Pancreas (tissue), 10 donors: ENCODE measurements around the gene DSCAML1. TPM values are rescaled to one million over a fixed set of nuclear protein-coding genes. Genes with fewer than 3 reads are reported as not detected.

Experiments
- ATAC-seq, 4 donors: fragments of 200-7000 bp; cut with Tn5 transposase; one replicate each; pipeline versions ENCODE4 v1.8.0 to v1.9.1; 2020; ENCODE audit warnings: mild to moderate bottlenecking in 4 of 4, moderate library complexity in 4 of 4
- DNase-seq, 6 donors: peaks; one replicate each; pipeline ENCODE4 v3.0.0-alpha.2; 2020
- FAIRE-seq: peaks from 2 replicates; lab custom pipeline; 2012; peaks lifted over from hg19 to GRCh38; lab: Jason Lieb, UNC
- H3K27ac ChIP-seq, 4 donors: fragments of 200-600 bp; sonication (generic); 1 replicate in 3 of 4; 2 replicates in 1 of 4; pipeline versions ENCODE4 v1.5.0 to v1.8.0; 2020
- H3K27me3 ChIP-seq, 4 donors: fragments of 200-600 bp; one replicate each; pipeline ENCODE4 v1.8.0; 2021
- H3K36me3 ChIP-seq, 3 donors: fragments of 200-600 bp; sonication (generic) in 1 of 3; one replicate each; pipeline versions ENCODE4 v1.5.0 to v1.8.0; 2020 to 2021
- H3K4me1 ChIP-seq, 3 donors: fragments of 200-600 bp; one replicate each; pipeline ENCODE4 v1.8.0; 2021
- H3K4me3 ChIP-seq, 4 donors: fragments of 200-600 bp; sonication (generic) in 2 of 4; one replicate each; pipeline versions ENCODE4 v1.5.0 to v1.8.0; 2020 to 2021
- H3K9me3 ChIP-seq, 4 donors: fragments of 200-600 bp; one replicate each; pipeline ENCODE4 v1.8.0; 2021
- CTCF ChIP-seq, 4 donors: fragments of 200-600 bp; sonication (generic) in 3 of 4; IDR thresholded peaks; one replicate each; pipeline versions ENCODE4 v1.5.0 to v1.8.0; 2021; ENCODE audit warnings: antibody characterized with exemption in 4 of 4
- WGBS, 2 donors: extraction: QIAGEN DNeasy Blood & Tissue Kit; methylation state at CpG; one replicate each; pipeline ENCODE4 v1.1.7; 2013; 5-methylcytosine and 5-hydroxymethylcytosine counted together
- intact Hi-C, 3 donors: fragments of 100-400 bp; cut with DNase I; formaldehyde crosslinking; loops; one replicate each; pipeline versions ENCODE4 v1.11.1 to v1.14.2; 2022
- polyA plus RNA-seq, 2 donors: library from polyadenylated mRNA; stranded (reverse); fragments of 200-250 nt; gene quantifications; one replicate each; pipeline ENCODE4 v1.2.3, GENCODE V29; 2013
- total RNA-seq, 6 donors: library from RNA; stranded (reverse); fragmentation: NEBNext Ultra II Directional in 4 of 6; extraction: Animal tissue kit (Norgen Biotek cat#: 25700) in 4 of 6; gene quantifications; one replicate each; pipeline versions ENCODE4 v1.2.1 to v1.2.4, GENCODE V29; 2021 to 2023
- donor health status: healthy with polysubstance abuse.
- donor health status: DM: no; HTN: no; CAD: no; lungs with moderate emphysema.
- donor health status: DM: no; HTN: no; CAD: no.
- donor health status: control.
- donor health status: control.
- donor health status: Bipolar disorder and iron deficiency.
- donor health status: DM: yes; HTN: yes; CAD: no.
- donor health status: DM: no; HTN: no; CAD: no.
- donor health status: DM: no; HTN: no; CAD: no.
- donor health status: DM: yes; HTN: yes; CAD: no.

Gene DSCAML1
- total and polyA plus RNA-seq, 8 donors = 0.69 to 2.7 (median 1.8) TPM

- Histone ChIP-seq H3K27me3 (no peaks in the 10 kb centered on the region), H3K4me3 (no peak overlapping the region), H3K36me3 (no peaks in the 10 kb centered on the region), H3K4me1 (no peaks in the 10 kb centered on the region), H3K27ac (no peak overlapping the region), H3K9me3 (no peaks in the 10 kb centered on the region)
- intact Hi-C loops = no loop called here
- peak in 1 of 6 donors; percentile 10 for DNase-seq
- 74 to 86% methylated on average over 8 of the region's 8 CpGs for WGBS, 2 donors
- no peak for ATAC-seq
- TF ChIP-seq CTCF (IDR thresholded peaks at IDR 0.05) = no peak
- no peak for FAIRE-seq
These were observed 356.8 kb downstream of the DSCAML1 start for GRCh38 chr11:117440258-117440657.

- no peak for FAIRE-seq
- no peaks in the 10 kb centered on the region for H3K27me3 ChIP-seq
- no peak for TF ChIP-seq CTCF (IDR thresholded peaks at IDR 0.05)
- DNase-seq = no peak
- H3K4me1 ChIP-seq = no peaks in the 10 kb centered on the region
- no peak overlapping the region for H3K27ac ChIP-seq
- ATAC-seq = no peak
- H3K9me3 ChIP-seq = no peaks in the 10 kb centered on the region
- intact Hi-C loops = no loop called here
- WGBS, 2 donors = 68 to 79% methylated on average over 13 of the region's 13 CpGs
- H3K36me3 ChIP-seq = no peaks in the 10 kb centered on the region
- no peak overlapping the region for H3K4me3 ChIP-seq
These were observed 357.8 kb downstream of the DSCAML1 start for GRCh38 chr11:117439256-117439655.

GRCh38 chr11:117438371-117439000, 358.5 kb downstream of the DSCAML1 start:
- Histone ChIP-seq H3K9me3 (no peaks in the 10 kb centered on the region), H3K27me3 (no peaks in the 10 kb centered on the region), H3K27ac (no peak overlapping the region), H3K36me3 (no peaks in the 10 kb centered on the region), H3K4me1 (no peaks in the 10 kb centered on the region), H3K4me3 (no peak overlapping the region)
- intact Hi-C loops = no loop called here
- 73 to 83% methylated on average over 17 of the region's 17 CpGs for WGBS, 2 donors
- no peak for TF ChIP-seq CTCF (IDR thresholded peaks at IDR 0.05)
- FAIRE-seq (no peak), DNase-seq (no peak), ATAC-seq (no peak)

- no peak for TF ChIP-seq CTCF (IDR thresholded peaks at IDR 0.05)
- H3K4me3 ChIP-seq = no peak overlapping the region
- ATAC-seq (no peak), DNase-seq (no peak), FAIRE-seq (no peak)
- H3K36me3 ChIP-seq = no peaks in the 10 kb centered on the region
- H3K9me3 ChIP-seq = no peaks in the 10 kb centered on the region
- no peaks in the 10 kb centered on the region for H3K4me1 ChIP-seq
- no peak overlapping the region for H3K27ac ChIP-seq
- intact Hi-C loops = no loop called here
- 86 to 90% methylated on average over 14 of the region's 14 CpGs for WGBS, 2 donors
- no peaks in the 10 kb centered on the region for H3K27me3 ChIP-seq
These were observed 359.3 kb downstream of the DSCAML1 start for GRCh38 chr11:117437791-117438130.

GRCh38 chr11:117437041-117437790, 359.8 kb downstream of the DSCAML1 start:
- no peak for TF ChIP-seq CTCF (IDR thresholded peaks at IDR 0.05)
- DNase-seq (no peak), FAIRE-seq (no peak), ATAC-seq (no peak)
- Histone ChIP-seq H3K27me3 (no peaks in the 10 kb centered on the region), H3K27ac (no peak overlapping the region), H3K4me1 (no peaks in the 10 kb centered on the region), H3K4me3 (no peak overlapping the region), H3K36me3 (no peaks in the 10 kb centered on the region), H3K9me3 (no peaks in the 10 kb centered on the region)
- intact Hi-C loops = no loop called here
- 80 to 88% methylated on average over 23 of the region's 23 CpGs for WGBS, 2 donors
